HepG2 (cell line): Measurements from ENCODE around the gene ZSCAN31.

Experiments used
- ARID5B ChIP-seq: IDR thresholded peaks from 2 replicates; pipeline ENCODE4 v1.4.0; 2020; ENCODE audit warnings: mild to moderate bottlenecking, missing genetic modification reagents
- FOSL1 ChIP-seq: sonication (generic); formaldehyde crosslinking; IDR thresholded peaks from 2 replicates; pipeline ENCODE4 v1.9.0; 2021; ENCODE audit warnings: missing genetic modification reagents, borderline replicate concordance
- JUND ChIP-seq: sonication (generic); formaldehyde crosslinking; IDR thresholded peaks from 2 replicates; pipeline ENCODE4 v1.8.0; 2022; ENCODE audit warnings: mild to moderate bottlenecking, missing genetic modification reagents
- NPAS2 ChIP-seq: sonication (generic); formaldehyde crosslinking; IDR thresholded peaks from 2 replicates; pipeline ENCODE4 v1.8.0; 2022; ENCODE audit warnings: mild to moderate bottlenecking, missing genetic modification reagents, borderline replicate concordance
- NR3C1 ChIP-seq: sonication (generic); formaldehyde crosslinking; IDR thresholded peaks from 2 replicates; pipeline ENCODE4 v1.4.0; 2020; ENCODE audit warnings: missing genetic modification reagents
- RAD21 ChIP-seq: fragments of 450-650 bp; formaldehyde crosslinking; IDR thresholded peaks from 2 replicates; pipeline ENCODE4 v1.5.0; 2020; ENCODE audit warnings: mild to moderate bottlenecking
- SMARCE1 ChIP-seq: fragments of 450-650 bp; IDR thresholded peaks from 2 replicates; pipeline ENCODE4 v1.6.1; 2017; ENCODE audit warnings: borderline replicate concordance
- SRF ChIP-seq: IDR thresholded peaks from 2 replicates; pipeline ENCODE4 v1.6.1; 2011; ENCODE audit warnings: mild to moderate bottlenecking, low read depth, low read length, moderate library complexity
- TARDBP ChIP-seq: sonication (generic); formaldehyde crosslinking; IDR thresholded peaks from 2 replicates; pipeline ENCODE4 v1.8.0; 2022; ENCODE audit warnings: mild to moderate bottlenecking, missing genetic modification reagents
- TFE3 ChIP-seq: IDR thresholded peaks from 2 replicates; pipeline ENCODE4 v1.6.1; 2016
- ZHX1 ChIP-seq: sonication (generic); formaldehyde crosslinking; IDR thresholded peaks from 2 replicates; pipeline ENCODE4 v1.8.1; 2022; ENCODE audit warnings: low read depth, mild to moderate bottlenecking, missing genetic modification reagents
- ZNF501 ChIP-seq: sonication (generic); formaldehyde crosslinking; IDR thresholded peaks from 2 replicates; pipeline ENCODE4 v1.5.1; 2020; ENCODE audit warnings: mild to moderate bottlenecking, moderate library complexity, missing genetic modification reagents

- TF ChIP-seq ARID5B (CRISPR knock-in tag), result no peak
- TF ChIP-seq TFE3 (CRISPR knock-in tag), result no peak
- no peak for TF ChIP-seq RAD21 (CRISPR knock-in tag)
- no peak for TF ChIP-seq ZNF501 (CRISPR knock-in tag)
- TF ChIP-seq SMARCE1, result no peak
- no peak for TF ChIP-seq TARDBP (CRISPR knock-in tag)
- no peak for TF ChIP-seq NPAS2 (CRISPR knock-in tag)
- TF ChIP-seq NR3C1 (CRISPR knock-in tag), result no peak
- TF ChIP-seq SRF, result no peak
- no peak for TF ChIP-seq JUND (CRISPR knock-in tag)
- TF ChIP-seq FOSL1 (CRISPR knock-in tag), result no peak
- TF ChIP-seq ZHX1 (CRISPR knock-in tag), result no peak
Measured at GRCh38 chr6:28333047-28333446, 2.9 kb downstream of the ZSCAN31 start.
